ENCODE data around the gene GOLGA6L6.
A peak's percentile ranks its signal among the peaks of the same experiment; 100 is the strongest.
"Not testable (repeated sequence)": the region's sequence is repeated elsewhere in the genome, so short reads cannot be mapped to it uniquely, and the experiment has no call there.

GOLGA6L6 gene, protein sequence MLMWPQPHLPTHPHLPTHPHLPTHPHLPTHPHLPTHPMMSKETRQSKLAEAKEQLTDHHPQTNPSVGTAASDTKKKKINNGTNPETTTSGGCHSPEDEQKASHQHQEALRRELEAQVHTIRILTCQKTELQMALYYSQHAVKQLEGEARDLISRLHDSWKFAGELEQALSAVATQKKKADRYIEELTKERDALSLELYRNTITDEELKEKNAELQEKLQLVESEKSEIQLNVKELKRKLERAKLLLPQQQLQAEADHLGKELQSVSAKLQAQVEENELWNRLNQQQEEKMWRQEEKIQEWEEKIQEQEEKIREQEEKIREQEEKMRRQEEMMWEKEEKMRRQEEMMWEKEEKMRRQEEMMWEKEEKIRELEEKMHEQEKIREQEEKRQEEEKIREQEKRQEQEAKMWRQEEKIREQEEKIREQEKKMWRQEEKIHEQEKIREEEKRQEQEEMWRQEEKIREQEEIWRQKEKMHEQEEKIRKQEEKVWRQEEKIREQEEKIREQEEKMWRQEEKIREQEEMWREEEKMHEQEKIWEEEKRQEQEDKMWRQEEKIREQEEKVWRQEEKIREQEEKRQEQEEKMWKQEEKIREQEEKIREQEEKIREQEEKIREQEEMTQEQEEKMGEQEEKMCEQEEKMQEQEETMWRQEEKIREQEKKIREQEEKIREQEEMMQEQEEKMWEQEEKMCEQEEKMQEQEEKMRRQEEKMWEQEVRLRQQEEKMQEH

DNA sequence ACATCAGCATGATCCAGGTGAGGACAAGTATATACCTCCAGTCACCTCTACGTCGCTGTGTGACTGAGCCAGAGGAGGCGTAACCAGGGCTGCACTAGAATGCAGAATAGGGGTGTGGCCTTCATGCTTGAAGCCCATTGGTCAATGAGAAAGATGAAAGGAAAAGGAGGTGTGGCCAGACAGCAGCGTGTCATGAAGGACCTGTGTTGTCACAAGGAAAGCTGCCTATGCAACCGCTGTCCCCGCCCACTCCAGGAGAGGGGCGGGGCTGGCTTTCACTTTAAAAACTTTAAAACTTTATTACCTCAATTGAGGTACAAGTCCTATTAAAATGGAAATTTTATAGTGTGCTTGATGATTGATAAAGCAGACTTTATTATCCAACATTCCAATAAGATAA is at the start of gene GOLGA6L6:
TSS of gene GOLGA6L6 (minus strand) at position 101 of the 400 bp plus-strand sequence. CDS start at position 10, 91 bp downstream.
- H3K4me3 ChIP-seq (ENCODE audit: low read length); DNase-seq (ENCODE audit: low read depth): not testable (repeated sequence)

DNA sequence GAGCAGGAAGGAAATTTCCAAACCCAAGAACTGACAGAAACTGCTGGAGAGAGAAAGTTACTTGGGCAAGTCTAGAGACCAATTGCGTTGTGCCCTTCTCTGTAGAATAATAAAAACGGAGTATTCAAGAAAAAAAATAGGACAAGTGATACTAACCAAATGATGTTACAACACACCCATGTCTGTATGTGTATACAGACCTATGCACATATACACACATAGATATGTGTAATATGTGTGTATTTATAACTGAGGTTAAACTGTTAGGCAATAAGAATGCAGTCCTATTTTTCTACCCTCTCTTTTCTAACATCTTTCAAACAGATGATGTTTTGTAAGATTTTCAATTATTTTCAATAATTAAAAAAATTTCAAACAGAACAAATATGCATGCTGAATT is 48.5 kb upstream of the GOLGA6L6 start:
- not testable (repeated sequence) for DNase-seq (ENCODE audit: low read depth)

DNA sequence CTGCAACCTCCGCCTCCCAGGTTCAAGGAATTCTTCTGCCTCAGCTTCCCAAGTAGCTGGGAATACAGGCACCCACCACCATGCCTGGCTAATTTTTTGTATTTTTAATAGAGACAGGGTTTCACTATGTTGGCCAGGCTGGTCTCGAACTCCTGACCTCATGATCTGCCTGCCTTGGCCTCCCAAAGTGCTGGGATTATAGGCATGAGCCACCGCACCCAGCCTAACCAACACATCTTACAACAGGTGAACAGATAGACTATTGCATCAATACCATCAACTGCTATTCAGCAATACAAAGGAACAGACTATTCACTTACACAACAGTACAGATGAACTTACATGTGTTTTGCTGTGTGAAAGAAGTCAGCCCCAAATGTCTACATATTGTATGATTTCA is 45.2 kb upstream of the GOLGA6L6 start:
- not testable (repeated sequence) for H3K4me3 ChIP-seq (ENCODE audit: low read length); DNase-seq (ENCODE audit: low read depth)

More for the DNA sequence above, 48.5 kb upstream of the GOLGA6L6 start:
- not testable (repeated sequence) for H3K4me3 ChIP-seq (ENCODE audit: low read length)

DNA sequence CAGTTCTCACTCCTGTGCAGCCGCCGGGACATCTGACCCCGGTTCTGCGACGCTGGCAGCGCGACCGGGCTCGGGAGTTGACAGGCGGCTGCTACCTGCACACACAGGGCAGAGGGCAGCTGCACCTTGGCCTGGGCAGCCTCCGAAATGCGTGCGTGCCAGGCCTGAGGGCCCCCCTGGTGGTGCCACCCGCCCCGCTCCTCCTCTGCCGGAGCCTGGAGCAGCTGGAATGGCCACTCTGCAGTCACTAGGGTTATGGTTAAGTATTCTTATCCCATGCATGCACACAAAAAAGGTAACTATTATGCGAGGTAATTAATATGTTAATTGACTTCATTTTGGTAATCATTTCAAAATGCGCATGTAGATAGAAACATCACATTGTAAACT is 41.1 kb upstream of the GOLGA6L6 start:
- DNase-seq (ENCODE audit: low read depth); H3K4me3 ChIP-seq (ENCODE audit: low read length): not testable (repeated sequence)

DNA sequence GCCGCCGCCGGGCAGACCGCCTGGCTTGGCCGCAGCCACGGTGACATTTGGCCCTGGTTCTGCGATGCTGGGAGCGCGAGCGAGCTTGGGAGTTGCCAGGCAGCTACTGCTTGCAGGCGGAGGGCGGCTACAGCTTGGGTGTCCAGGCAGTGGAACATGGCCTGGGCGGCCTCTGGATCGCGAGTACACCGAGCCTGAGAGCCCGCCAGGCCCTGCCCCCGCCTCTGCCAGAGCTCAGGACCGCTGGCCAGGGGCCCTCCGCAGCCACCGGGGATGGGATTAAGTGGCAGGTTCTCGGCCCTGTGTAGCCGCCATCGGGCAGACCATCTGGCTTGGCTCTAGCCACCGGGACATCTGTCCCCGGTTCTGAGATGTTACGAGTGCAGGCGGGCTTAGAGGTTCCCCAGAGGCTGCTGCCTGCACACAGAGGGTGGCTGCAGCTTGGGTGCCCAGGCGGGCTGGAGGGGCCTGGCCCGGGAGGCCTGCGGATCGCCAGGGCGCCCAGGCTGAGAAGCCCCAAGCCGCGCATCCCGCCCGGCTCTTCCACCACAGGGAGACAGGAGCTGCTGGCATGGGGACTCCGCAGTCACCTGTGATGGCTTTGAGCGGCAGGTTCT is 40.6 kb upstream of the GOLGA6L6 start:
- not testable (repeated sequence) for DNase-seq (ENCODE audit: low read depth); H3K4me3 ChIP-seq (ENCODE audit: low read length)

DNA sequence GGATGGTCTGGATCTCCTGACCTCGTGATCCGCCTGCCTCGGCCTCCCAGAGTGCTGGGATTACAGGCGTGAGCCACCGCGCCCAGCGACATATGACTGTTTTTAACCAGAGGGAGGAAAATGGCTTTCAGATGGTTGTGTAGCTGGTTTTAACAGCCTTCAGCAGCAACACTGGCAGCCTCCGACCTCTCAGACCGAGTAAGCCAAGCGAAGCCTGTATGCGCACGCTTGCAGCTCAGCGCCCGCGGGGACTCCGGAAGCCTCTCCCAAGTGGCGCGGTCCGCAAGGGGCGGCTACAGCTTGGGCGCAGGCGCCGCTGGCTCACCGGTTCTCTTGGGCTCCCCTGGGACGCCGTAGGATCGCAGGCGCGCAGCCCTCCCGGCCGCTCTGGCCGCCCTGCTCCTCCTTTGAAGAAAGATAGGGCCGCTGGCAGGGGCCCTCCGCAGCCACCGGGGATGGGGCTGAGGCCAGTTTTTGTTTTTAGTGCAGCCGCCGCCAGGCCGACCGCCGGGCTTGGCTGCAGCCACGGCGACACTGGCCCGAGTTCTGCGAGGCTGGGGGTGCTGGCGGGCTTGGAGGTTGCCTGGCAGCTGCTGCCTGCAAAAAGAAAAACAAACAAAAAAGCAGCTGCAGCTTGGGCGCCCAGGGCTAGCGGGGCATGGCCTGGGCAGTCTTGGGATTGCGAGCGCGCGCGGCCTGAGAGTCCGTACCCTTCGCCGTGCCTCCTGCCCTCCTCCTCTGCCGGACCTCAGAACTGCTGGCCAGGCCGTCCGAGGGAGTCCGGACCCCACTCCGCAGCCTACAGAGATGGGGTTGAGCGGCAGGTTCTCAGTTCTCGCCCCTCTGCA is 39.9 kb upstream of the GOLGA6L6 start:
- not testable (repeated sequence) for DNase-seq (ENCODE audit: low read depth); H3K4me3 ChIP-seq (ENCODE audit: low read length)

DNA sequence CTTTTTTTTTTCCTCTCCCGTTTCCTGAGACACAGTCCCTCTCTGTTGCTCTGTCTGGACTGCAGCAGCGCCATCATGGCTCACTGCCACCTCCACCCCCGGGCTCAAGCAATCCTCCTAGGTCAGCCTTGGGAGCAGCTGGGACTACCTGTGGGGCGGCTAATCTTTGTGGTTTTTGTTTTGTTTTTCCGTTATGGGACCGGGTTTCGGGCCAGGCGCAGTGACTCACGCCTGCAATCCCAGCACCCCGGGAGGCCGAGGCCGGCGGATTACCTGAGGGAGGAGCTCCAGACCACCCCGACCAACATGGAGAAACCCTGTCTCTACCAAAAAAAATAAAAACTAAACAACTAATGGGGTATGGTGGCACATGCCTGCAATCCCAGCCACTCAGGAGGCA is 38.1 kb upstream of the GOLGA6L6 start:
- H3K4me3 ChIP-seq (ENCODE audit: low read length); DNase-seq (ENCODE audit: low read depth): not testable (repeated sequence)

DNA sequence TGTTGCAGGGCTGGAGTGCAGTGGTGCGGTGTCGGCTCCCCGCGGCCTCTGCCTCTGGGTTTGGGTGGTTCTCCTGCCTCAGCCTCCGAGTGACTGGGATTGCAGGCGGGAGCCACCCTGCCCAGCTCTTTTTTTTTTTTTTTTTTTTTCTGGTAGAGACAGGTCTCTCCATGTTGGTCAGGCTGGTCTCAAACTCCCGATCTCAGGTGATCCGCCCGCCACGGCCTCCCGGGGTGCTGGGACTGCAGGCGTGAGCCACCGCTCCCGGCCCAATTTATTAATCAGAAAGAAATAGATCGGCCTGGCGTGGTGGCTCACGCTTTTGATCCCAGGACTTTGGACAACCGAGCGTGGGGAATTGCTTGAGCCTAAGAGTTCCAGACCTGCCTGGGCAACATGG is 9.7 kb upstream of the GOLGA6L6 start:
- H3K4me3 ChIP-seq (ENCODE audit: low read length); DNase-seq (ENCODE audit: low read depth): not testable (repeated sequence)

DNA sequence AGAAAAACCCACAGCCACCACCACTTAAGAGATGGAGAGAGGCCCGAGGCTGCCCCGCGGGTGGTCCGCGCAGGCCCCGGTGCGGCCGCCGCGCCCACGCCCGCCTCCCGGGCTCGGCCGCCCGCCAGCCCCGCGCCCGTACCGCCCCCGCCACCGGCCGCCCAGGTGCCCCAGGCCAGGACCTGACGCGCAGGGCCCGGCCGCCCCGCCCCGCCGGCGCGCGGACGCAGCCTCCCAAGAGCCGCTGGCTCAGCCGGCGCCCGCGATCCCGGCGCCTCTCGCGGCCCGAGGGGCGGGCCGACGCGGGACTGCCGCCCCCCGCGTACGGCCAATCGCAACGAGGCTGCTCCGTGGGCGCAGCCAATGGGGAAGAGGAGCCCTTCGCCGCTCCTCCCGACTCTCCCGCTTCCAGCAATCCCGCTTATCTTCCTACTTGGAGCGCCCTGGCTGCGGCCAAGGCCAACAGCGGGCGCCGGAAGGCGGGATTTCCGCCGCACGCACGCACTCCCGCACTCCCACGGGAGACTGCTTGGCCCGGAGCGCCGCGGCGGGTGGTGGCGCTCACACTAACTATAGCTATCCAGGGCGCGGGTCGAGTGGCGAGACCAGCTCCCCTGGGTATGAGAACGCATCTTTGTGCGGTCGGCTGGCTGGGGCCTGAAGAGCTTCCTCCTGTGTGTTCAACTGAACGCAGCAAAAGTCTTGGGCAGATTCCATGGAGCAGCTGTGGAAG is 35.5 kb downstream of the GOLGA6L6 start:
- H3K4me3 ChIP-seq (ENCODE audit: low read length); DNase-seq (ENCODE audit: low read depth): not testable (repeated sequence)

DNA sequence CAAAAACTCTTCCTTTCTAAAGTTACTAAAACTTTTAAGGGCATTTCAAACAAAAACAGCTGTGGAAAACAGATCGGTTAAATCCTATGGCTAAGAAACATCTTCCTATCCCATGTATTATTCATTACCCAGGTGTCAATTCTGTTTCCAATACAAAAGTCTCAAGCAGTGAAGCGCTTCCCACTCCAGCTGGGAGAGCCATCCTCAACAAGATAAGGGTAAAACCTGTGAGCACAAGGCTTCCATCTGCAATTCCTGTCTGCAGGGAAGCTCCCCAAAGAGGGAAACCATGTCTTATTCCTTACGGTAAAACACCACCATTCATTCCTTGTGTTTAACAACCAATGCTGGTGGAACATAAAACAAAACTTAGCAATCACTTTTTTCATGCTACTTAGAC is 38.8 kb downstream of the GOLGA6L6 start:
- DNase-seq (ENCODE audit: low read depth); H3K4me3 ChIP-seq (ENCODE audit: low read length): not testable (repeated sequence)

DNA sequence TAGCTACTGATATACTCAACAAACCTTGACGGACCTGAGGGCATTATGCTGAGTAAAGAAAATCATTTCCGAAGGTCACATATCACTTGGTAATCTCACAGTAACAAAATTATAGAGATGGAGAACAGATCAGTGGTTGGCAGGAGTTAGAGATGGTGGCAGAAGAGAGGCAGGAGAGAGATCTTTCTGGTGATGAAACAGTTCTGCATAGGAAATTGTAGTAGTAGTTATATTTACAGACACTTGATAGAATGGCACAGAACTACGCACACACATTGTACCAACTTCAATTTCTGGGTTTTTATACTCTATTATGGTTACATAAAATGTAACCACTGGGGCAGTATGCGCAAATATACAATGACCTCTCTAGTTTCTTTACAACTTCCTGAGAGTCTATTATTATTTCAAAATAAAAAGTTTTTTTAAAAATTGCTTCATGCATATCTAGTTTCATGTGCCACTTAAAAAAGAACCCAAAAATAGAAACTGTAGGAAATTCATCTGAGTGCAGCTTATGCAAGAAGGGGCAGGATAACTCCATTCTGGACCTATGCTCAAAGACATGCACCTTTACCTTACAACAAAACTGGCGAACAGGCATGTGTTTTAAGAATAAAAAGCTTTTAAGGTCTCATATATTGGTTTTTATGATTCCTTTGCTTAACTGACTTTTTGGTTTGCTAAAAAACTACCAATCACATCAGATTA is 39.9 kb downstream of the GOLGA6L6 start:
- DNase-seq (ENCODE audit: low read depth); H3K4me3 ChIP-seq (ENCODE audit: low read length): not testable (repeated sequence)

DNA sequence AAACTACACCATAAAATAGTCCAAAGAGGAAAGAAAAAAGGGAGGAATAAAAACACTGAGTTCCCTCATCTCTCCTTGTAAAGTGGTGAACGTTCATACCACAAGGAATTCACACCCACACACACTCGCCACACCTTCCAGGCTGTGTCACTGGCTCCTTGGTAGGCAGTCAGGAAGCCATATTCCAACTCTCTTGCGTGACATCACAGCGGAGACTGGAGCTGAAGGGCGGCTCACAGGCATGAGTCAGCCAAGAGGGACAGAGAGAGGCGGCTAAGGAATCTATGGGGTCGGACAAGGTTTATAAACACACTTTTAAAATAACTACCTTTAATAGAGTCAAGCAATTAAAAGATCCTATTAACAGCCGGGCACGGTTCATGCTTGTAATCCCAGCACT is 43.8 kb downstream of the GOLGA6L6 start:
- DNase-seq (ENCODE audit: low read depth), result peak; percentile 3
- not testable (repeated sequence) for H3K4me3 ChIP-seq (ENCODE audit: low read length)

DNA sequence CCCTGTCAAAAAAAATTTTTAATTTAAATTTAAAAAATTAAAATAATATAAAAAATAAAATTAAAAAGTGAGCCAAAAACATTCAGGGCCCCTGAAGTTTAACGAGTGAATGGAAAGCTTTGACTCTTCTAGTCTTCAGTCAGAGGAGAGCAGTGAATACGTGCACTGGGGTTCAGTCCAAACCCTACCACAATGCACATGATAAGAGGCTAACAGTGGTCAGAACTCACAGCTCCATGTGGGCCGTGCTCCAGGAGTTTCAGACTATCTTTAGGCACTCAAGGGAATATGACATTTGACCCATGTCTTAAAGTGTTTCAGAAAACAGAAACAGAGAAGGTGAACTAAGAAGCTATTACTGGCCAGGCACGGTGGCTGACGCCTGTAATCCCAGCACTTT is 48.6 kb downstream of the GOLGA6L6 start:
- not testable (repeated sequence) for DNase-seq (ENCODE audit: low read depth); H3K4me3 ChIP-seq (ENCODE audit: low read length)

DNA sequence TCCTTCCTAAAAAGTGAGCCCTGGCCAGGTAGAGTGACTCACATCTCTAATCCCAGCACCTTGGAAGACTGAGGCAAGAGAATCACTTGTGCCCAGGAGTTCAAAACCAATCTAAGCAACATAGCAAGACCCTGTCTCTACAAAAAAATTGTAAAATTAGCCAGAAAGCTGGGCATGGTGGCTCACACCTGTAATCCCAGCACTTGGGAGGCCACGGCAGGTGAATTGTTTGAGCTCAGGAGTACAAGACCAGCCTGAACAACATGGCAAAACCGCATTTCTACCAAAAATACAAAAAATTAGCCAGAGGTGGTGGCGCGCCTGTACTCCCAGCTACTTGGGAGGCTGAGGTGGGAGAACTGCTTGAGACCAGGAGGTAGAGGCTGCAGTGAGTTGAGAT is 49.0 kb downstream of the GOLGA6L6 start:
- H3K4me3 ChIP-seq (ENCODE audit: low read length); DNase-seq (ENCODE audit: low read depth): not testable (repeated sequence)

DNA sequence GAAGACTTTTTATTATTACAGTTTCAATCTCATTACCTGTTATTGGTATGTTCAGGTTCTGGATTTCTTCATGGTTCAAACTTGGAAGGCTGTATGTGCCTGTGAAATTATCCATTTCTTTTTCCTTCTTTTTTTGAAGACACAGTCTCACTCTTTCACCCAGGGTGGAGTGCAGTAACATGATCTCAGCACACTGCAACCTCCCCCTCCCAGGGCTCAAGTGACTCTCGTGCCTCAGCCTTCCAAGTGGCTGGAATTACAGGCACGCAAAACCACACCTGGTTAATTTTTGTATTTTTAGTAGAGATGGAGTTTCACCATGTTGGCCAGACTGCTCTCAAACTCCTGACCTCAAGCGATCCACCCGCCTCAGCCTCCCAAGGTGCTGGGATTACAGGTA is 52.3 kb downstream of the GOLGA6L6 start:
- H3K4me3 ChIP-seq (ENCODE audit: low read length); DNase-seq (ENCODE audit: low read depth): not testable (repeated sequence)
